DND-41 (cell line): ENCODE measurements around the gene IBA57.
A peak's percentile ranks its signal among the peaks of the same experiment; 100 is the strongest.

ENCODE experiments used
- ATAC-seq: fragments of 200-7000 bp; cut with Tn5 transposase; 3 replicates; pipeline ENCODE4 v1.9.1; 2021; ENCODE audit warnings: low read depth; ENCODE audit not compliant: insufficient read depth
- DNase-seq: peaks from one replicate; pipeline ENCODE4 v3.0.0-alpha.2; 2020
- H2AFZ ChIP-seq: 2 replicates; pipeline ENCODE4 v1.6.0; 2012; ENCODE audit warnings: low read depth, low read length
- H3K27ac ChIP-seq: 2 replicates; pipeline ENCODE4 v1.5.1; 2012; ENCODE audit warnings: low read length, inconsistent platforms
- H3K27me3 ChIP-seq: fragments of 200-600 bp; sonication (generic); 2 replicates; pipeline ENCODE4 v1.6.0; 2012; ENCODE audit warnings: low read length, mild to moderate bottlenecking, inconsistent platforms; ENCODE audit not compliant: insufficient read depth, poor library complexity
- H3K36me3 ChIP-seq: 2 replicates; pipeline ENCODE4 v1.5.1; 2012; ENCODE audit warnings: low read length, inconsistent platforms; ENCODE audit not compliant: insufficient read depth
- H3K4me1 ChIP-seq: 2 replicates; pipeline ENCODE4 v1.5.1; 2012; ENCODE audit warnings: mild to moderate bottlenecking, low read length; ENCODE audit not compliant: insufficient read depth
- H3K4me2 ChIP-seq: 2 replicates; pipeline ENCODE4 v1.6.0; 2012; ENCODE audit warnings: mild to moderate bottlenecking, moderate library complexity, low read length, inconsistent platforms; ENCODE audit not compliant: insufficient read depth
- H3K4me3 ChIP-seq, 2 experiments: fragments of 200-600 bp in 1 of 2; shearing (Covaris generic) in 1 of 2; 2 replicates each; pipeline ENCODE4 v1.5.1; 2012 to 2016; ENCODE audit warnings: inconsistent platforms in 2 of 2, low read length in 2 of 2, mild to moderate bottlenecking in 2 of 2, low read depth in 1 of 2, moderate library complexity in 1 of 2
- H3K79me2 ChIP-seq: 2 replicates; pipeline ENCODE4 v1.6.0; 2012; ENCODE audit warnings: low read length, inconsistent platforms; ENCODE audit not compliant: insufficient read depth
- H3K9ac ChIP-seq: 2 replicates; pipeline ENCODE4 v1.6.0; 2012; ENCODE audit warnings: low read depth, mild to moderate bottlenecking, inconsistent platforms, low read length, moderate library complexity
- H3K9me3 ChIP-seq: 2 replicates; pipeline ENCODE4 v1.5.1; 2012; ENCODE audit warnings: low read length, moderate library complexity, mild to moderate bottlenecking, inconsistent platforms; ENCODE audit not compliant: insufficient read depth, severe bottlenecking
- H4K20me1 ChIP-seq: 2 replicates; pipeline ENCODE4 v1.6.0; 2012; ENCODE audit warnings: low read length; ENCODE audit not compliant: insufficient read depth
- EZH2 ChIP-seq: IDR thresholded peaks from 3 replicates; pipeline ENCODE4 v1.6.1; 2012; ENCODE audit warnings: borderline replicate concordance, low read depth, mild to moderate bottlenecking, moderate library complexity, low read length, inconsistent platforms; ENCODE audit not compliant: severe bottlenecking
- TF ChIP-seq, protein P1 (sequence below): IDR thresholded peaks from 2 replicates; pipeline ENCODE4 v1.5.1; 2012; ENCODE audit warnings: borderline replicate concordance, low read length, moderate library complexity, mild to moderate bottlenecking; ENCODE audit not compliant: poor library complexity, severe bottlenecking; ENCODE audit errors: extremely low read depth

Gene IBA57

DNA sequence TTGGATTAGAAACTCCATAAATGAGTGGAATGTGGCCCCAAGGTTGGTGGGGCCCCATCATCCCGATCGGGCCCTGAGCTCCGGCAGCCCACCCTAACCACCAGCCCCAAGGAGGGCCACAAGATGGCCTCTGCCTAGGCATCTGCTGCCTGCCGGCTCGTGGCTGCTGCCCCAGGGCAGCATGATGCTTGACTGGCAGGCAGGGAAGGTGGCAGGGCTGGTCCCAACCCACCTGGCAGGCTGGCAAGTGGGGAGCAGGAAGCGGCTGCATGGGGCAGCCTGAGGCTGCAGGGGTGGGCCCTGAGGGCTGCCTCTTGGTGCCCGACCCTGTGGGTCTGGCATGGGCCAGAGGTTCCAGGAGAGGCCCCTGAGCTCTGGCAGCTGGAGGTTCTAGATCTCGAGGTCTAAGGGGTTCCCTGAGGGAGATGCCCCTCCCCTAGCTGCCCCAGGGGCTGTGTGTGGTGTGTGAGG lies 16.6 kb upstream of the IBA57 start:
- Histone ChIP-seq H3K27me3 (no peaks in the 10 kb centered on the region), H3K9ac (no peak overlapping the region), H2AFZ (no peak overlapping the region), H3K4me3 (no peak overlapping the region), H3K36me3 (peaks cover 58% of the 10 kb centered on the region), H3K4me2 (no peak overlapping the region), H3K9me3 (no peaks in the 10 kb centered on the region), H3K4me1 (peaks cover 6% of the 10 kb centered on the region), H3K27ac (no peak overlapping the region), H3K79me2 (peaks cover 35% of the 10 kb centered on the region), H4K20me1 (peaks cover 70% of the 10 kb centered on the region)
- TF ChIP-seq, protein P1, sequence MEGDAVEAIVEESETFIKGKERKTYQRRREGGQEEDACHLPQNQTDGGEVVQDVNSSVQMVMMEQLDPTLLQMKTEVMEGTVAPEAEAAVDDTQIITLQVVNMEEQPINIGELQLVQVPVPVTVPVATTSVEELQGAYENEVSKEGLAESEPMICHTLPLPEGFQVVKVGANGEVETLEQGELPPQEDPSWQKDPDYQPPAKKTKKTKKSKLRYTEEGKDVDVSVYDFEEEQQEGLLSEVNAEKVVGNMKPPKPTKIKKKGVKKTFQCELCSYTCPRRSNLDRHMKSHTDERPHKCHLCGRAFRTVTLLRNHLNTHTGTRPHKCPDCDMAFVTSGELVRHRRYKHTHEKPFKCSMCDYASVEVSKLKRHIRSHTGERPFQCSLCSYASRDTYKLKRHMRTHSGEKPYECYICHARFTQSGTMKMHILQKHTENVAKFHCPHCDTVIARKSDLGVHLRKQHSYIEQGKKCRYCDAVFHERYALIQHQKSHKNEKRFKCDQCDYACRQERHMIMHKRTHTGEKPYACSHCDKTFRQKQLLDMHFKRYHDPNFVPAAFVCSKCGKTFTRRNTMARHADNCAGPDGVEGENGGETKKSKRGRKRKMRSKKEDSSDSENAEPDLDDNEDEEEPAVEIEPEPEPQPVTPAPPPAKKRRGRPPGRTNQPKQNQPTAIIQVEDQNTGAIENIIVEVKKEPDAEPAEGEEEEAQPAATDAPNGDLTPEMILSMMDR = no peak
- no peak for TF ChIP-seq EZH2
- DNase-seq (no peak), ATAC-seq (0 out of 3 replicates have a peak, but pooled peaks have one; percentile 6)

DNA sequence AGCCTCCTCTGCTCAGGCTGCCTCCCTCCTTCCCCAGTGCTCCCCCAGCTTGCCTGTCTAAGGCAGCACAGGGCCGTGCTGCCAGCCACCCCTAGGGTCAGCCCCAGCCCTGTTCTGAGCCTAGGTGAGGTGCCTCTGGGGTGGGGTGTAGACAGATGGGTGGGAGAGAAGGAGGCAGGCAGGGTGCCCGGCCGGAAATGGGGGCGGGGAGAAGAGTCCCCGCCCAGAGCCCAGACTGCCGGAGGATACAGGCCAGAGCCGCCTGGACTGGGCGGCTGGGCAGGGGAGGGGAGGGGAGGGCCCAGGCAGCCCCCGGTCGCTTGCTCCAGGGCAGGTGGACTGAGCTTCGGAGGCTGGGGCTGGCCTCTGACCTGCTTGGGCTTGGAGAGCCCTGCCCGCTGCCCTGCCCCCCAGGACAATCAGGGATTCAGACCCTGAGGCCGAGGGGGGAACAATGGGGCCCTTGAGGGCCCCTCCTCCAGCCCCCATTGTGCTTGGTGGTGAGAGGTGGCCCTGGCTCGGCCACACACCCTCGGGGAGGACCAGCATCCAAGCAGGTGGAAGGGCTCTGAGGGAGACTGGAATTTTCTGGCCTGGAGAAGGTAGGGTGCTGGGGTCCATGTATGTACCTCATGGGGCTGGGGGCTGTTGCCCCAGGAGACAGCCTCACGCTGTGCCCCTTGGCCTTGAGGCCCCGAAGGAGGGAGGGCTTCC lies 16.0 kb upstream of the IBA57 start, which contains the start of gene GJC2:
Gene GJC2 (plus strand): TSS at position 525 of the 714 bp plus-strand sequence. CDS start 7,829 bp downstream, outside the sequence.
- H3K4me1 ChIP-seq = peaks cover under 1% of the 10 kb centered on the region; the same call in 1 of the 2 replicates
- peaks cover 29% of the 10 kb centered on the region for H3K79me2 ChIP-seq
- no peaks in the 10 kb centered on the region for H3K27me3 ChIP-seq

DNA sequence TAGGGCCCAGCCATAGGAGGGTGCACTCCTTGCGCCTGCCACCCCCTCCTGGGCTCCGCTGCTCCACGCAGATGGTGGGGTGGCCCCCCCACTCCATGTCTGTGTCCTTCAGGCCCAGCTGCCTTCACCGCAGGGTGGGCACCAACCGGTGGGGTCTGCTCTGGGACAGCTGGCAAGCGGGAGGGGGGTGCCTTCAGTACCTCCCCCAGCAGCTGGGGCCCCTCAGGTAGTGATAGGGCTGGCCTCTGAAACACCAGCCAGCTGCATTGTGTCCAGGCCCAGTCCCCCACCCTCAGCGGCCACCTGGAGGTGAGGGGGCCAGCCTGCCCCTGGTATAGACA lies 15.5 kb upstream of the IBA57 start:
- H3K4me1 ChIP-seq = no peaks in the 10 kb centered on the region
- H3K9me3 ChIP-seq = no peaks in the 10 kb centered on the region
- H3K4me2 ChIP-seq = no peak overlapping the region
- H3K4me3 ChIP-seq = no peak overlapping the region
- H3K27me3 ChIP-seq = no peaks in the 10 kb centered on the region
- no peak overlapping the region for H3K27ac ChIP-seq
- ATAC-seq (no peak), DNase-seq (no peak)
- no peak overlapping the region for H2AFZ ChIP-seq
- H4K20me1 ChIP-seq = peaks cover 65% of the 10 kb centered on the region
- no peak for TF ChIP-seq EZH2
- TF ChIP-seq, protein P1 = no peak
- H3K36me3 ChIP-seq = peaks cover 48% of the 10 kb centered on the region
- H3K9ac ChIP-seq = no peak overlapping the region
- peaks cover 24% of the 10 kb centered on the region for H3K79me2 ChIP-seq

More for the DNA sequence above, 16.0 kb upstream of the IBA57 start, which contains the start of gene GJC2:
- TF ChIP-seq EZH2 = no peak
- TF ChIP-seq, protein P1 = no peak
- DNase-seq (no peak), ATAC-seq (no peak)
- no peak within 1 kb of the TSS for H2AFZ ChIP-seq
- H3K4me3 ChIP-seq = no peak within 1 kb of the TSS
- no peak within 1 kb of the TSS for H3K4me2 ChIP-seq
- H3K36me3 ChIP-seq = peaks cover 53% of the 10 kb centered on the region
- no peak within 1 kb of the TSS for H3K9ac ChIP-seq
- H4K20me1 ChIP-seq = peaks cover 69% of the 10 kb centered on the region
- no peaks in the 10 kb centered on the region for H3K9me3 ChIP-seq
- no peak within 1 kb of the TSS for H3K27ac ChIP-seq
